GM21529 (cell line): ENCODE results near the gene GPR153.
"Not testable (repeated sequence)": the region's sequence is repeated elsewhere in the genome, so short reads cannot be mapped to it uniquely, and the experiment has no call there.

Source experiments
- ATAC-seq: cut with Tn5 transposase; IDR thresholded peaks from one replicate; pipeline ENCODE4 v1.9.1; 2021; ENCODE audit not compliant: unreplicated experiment

GPR153 gene

GRCh38 chr1:6260961-6261614, at the start of gene GPR153:
Gene GPR153 (minus strand): TSS chr1:6261098. CDS start chr1:6254905, 6,193 bp downstream.
- no peak for ATAC-seq

- ATAC-seq: no peak
Measured at GRCh38 chr1:6310116-6310848, 49.4 kb upstream of the GPR153 start.

GRCh38 chr1:6309564-6309963, 48.7 kb upstream of the GPR153 start:
- ATAC-seq: no peak

- ATAC-seq: no peak
Measured at GRCh38 chr1:6308449-6308848, 47.6 kb upstream of the GPR153 start.

- ATAC-seq: not testable (repeated sequence)
Measured at GRCh38 chr1:6307682-6308081, 46.8 kb upstream of the GPR153 start.

GRCh38 chr1:6307099-6307498, 46.2 kb upstream of the GPR153 start:
- ATAC-seq: no peak

- no peak for ATAC-seq
Measured at GRCh38 chr1:6303397-6304012, 42.6 kb upstream of the GPR153 start.

- ATAC-seq: no peak
Measured at GRCh38 chr1:6302568-6302967, 41.7 kb upstream of the GPR153 start.

GRCh38 chr1:6301526-6301925, 40.6 kb upstream of the GPR153 start:
- ATAC-seq: no peak

- no peak for ATAC-seq
Measured at GRCh38 chr1:6300342-6301048, 39.6 kb upstream of the GPR153 start.

- no peak for ATAC-seq
Measured at GRCh38 chr1:6299557-6300165, 38.8 kb upstream of the GPR153 start.

GRCh38 chr1:6298940-6299465, 38.1 kb upstream of the GPR153 start:
- no peak for ATAC-seq

- no peak for ATAC-seq
Measured at GRCh38 chr1:6298530-6298929, 37.6 kb upstream of the GPR153 start.

- ATAC-seq: no peak
Measured at GRCh38 chr1:6295910-6296309, 35.0 kb upstream of the GPR153 start.

- ATAC-seq: no peak
Measured at GRCh38 chr1:6294890-6295556, 34.1 kb upstream of the GPR153 start.

GRCh38 chr1:6294080-6294889, 33.4 kb upstream of the GPR153 start:
- no peak for ATAC-seq

GRCh38 chr1:6292102-6292501, 31.2 kb upstream of the GPR153 start:
- no peak for ATAC-seq

- ATAC-seq: no peak
Measured at GRCh38 chr1:6288665-6289064, 27.8 kb upstream of the GPR153 start.

- no peak for ATAC-seq
Measured at GRCh38 chr1:6288026-6288425, 27.1 kb upstream of the GPR153 start.
